ENCODE data around the gene SULT2B1. TPM values are rescaled to one million over a fixed set of nuclear protein-coding genes. Genes with fewer than 3 reads are reported as not detected.

Gene SULT2B1
- total RNA-seq, 4 donors from 2014 or later: 0.93 to 3.9 (median 1.0) TPM; not detected in 1

GRCh38 chr19:48603449-48603848, 51.5 kb downstream of the SULT2B1 start:
- TF ChIP-seq POLR2AphosphoS5 (IDR thresholded peaks at IDR 0.05) (no peak), POLR2A (IDR thresholded peaks at IDR 0.05) (no peak), EP300 (IDR thresholded peaks at IDR 0.05) (no peak), CTCF (IDR thresholded peaks at IDR 0.05) (no peak)
- Histone ChIP-seq H3K27ac (no peak overlapping the region), H3K36me3 (no peaks in the 10 kb centered on the region), H3K4me3 (no peak overlapping the region), H3K9me3 (no peaks in the 10 kb centered on the region), H3K4me1 (no peaks in the 10 kb centered on the region), H3K27me3 (peaks cover 17% of the 10 kb centered on the region)
- ATAC-seq: no peak
- 80% methylated on average over 3 of the region's 39 CpGs; no CpG with 5 or more reads in 1 of the 2 donors for WGBS, 2 donors (ENCODE audit: low coverage in 1 of 2)

GRCh38 chr19:48603850-48604249, 51.9 kb downstream of the SULT2B1 start:
- H3K27me3 ChIP-seq: peaks cover 14% of the 10 kb centered on the region
- H3K27ac ChIP-seq: no peak overlapping the region
- H3K4me1 ChIP-seq: no peaks in the 10 kb centered on the region
- H3K36me3 ChIP-seq: no peaks in the 10 kb centered on the region
- no peak overlapping the region for H3K4me3 ChIP-seq
- WGBS, 2 donors (ENCODE audit: low coverage in 1 of 2): 80 to 89% methylated on average over 1 to 4 of the region's 9 CpGs
- ATAC-seq: no peak
- TF ChIP-seq EP300 (IDR thresholded peaks at IDR 0.05) (no peak), POLR2AphosphoS5 (IDR thresholded peaks at IDR 0.05) (no peak), CTCF (IDR thresholded peaks at IDR 0.05) (no peak), POLR2A (IDR thresholded peaks at IDR 0.05) (no peak)
- H3K9me3 ChIP-seq: no peaks in the 10 kb centered on the region

- Histone ChIP-seq H3K4me3 (no peak within 1 kb of the TSS), H3K9me3 (no peaks in the 10 kb centered on the region), H3K27ac (no peak within 1 kb of the TSS), H3K36me3 (no peaks in the 10 kb centered on the region), H3K4me1 (no peaks in the 10 kb centered on the region), H3K27me3 (no peaks in the 10 kb centered on the region)
- no CpG with 5 or more reads among the region's 39 CpGs for WGBS, 2 donors (ENCODE audit: low coverage in 1 of 2)
- ATAC-seq: no peak
- TF ChIP-seq EP300 (IDR thresholded peaks at IDR 0.05): no peak
- TF ChIP-seq CTCF (IDR thresholded peaks at IDR 0.05): no peak
- no peak for TF ChIP-seq POLR2AphosphoS5 (IDR thresholded peaks at IDR 0.05)
- TF ChIP-seq POLR2A (IDR thresholded peaks at IDR 0.05): no peak
Observed at GRCh38 chr19:48606463-48607358, 54.7 kb downstream of the SULT2B1 start, which contains the start of gene SPACA4. TSS of gene SPACA4 (plus strand) at chr19:48606742. CDS start at chr19:48606979, 237 bp downstream.

GRCh38 chr19:48607359-48607755, 55.4 kb downstream of the SULT2B1 start:
- no peaks in the 10 kb centered on the region for H3K9me3 ChIP-seq
- TF ChIP-seq POLR2A (IDR thresholded peaks at IDR 0.05): no peak
- no peak for TF ChIP-seq CTCF (IDR thresholded peaks at IDR 0.05)
- TF ChIP-seq EP300 (IDR thresholded peaks at IDR 0.05): no peak
- no peak for TF ChIP-seq POLR2AphosphoS5 (IDR thresholded peaks at IDR 0.05)
- no peaks in the 10 kb centered on the region for H3K4me1 ChIP-seq
- ATAC-seq: no peak
- no peaks in the 10 kb centered on the region for H3K27me3 ChIP-seq
- no peak overlapping the region for H3K27ac ChIP-seq
- H3K4me3 ChIP-seq: no peak overlapping the region
- 79 to 85% methylated on average over 5 to 6 of the region's 7 CpGs for WGBS, 2 donors (ENCODE audit: low coverage in 1 of 2)
- no peaks in the 10 kb centered on the region for H3K36me3 ChIP-seq
